Measurements from ENCODE around the gene PJA1.

GRCh38 chrX:69119122-69119521 is 46.1 kb downstream of the PJA1 start:
- no peak for TF ChIP-seq POLR2AphosphoS5 (IDR thresholded peaks at IDR 0.05)
- no peak for TF ChIP-seq POLR2A (IDR thresholded peaks at IDR 0.05)
